Right atrium auricular region (tissue), 2 donors: ENCODE measurements around the gene KRTCAP3. TPM values are rescaled to one million over a fixed set of nuclear protein-coding genes. Genes with fewer than 3 reads are reported as not detected.
A peak's percentile ranks its signal among the peaks of the same experiment; 100 is the strongest.
"Not testable (repeated sequence)": the region's sequence is repeated elsewhere in the genome, so short reads cannot be mapped to it uniquely, and the experiment has no call there.

Experiments used
- DNase-seq: peaks from one replicate; pipeline ENCODE4 v3.0.0-alpha.2; 2019; ENCODE audit warnings: low spot score
- H3K27ac ChIP-seq, 2 donors: fragments of 200-600 bp; sonication (generic); 1 replicate in 1 of 2; 2 replicates in 1 of 2; pipeline ENCODE4 v1.5.1; 2016 to 2019
- H3K27me3 ChIP-seq, 2 donors: fragments of 200-600 bp; sonication (generic); one replicate each; pipeline versions ENCODE4 v1.5.1 to v1.6.0; 2017 to 2019
- H3K36me3 ChIP-seq: fragments of 200-600 bp; sonication (generic); one replicate; pipeline ENCODE4 v1.5.1; 2016
- H3K4me1 ChIP-seq, 2 donors: fragments of 200-600 bp; sonication (generic); one replicate each; pipeline versions ENCODE4 v1.5.1 to v1.6.0; 2017 to 2019
- H3K4me3 ChIP-seq, 2 donors: fragments of 200-600 bp; sonication (generic); 1 replicate in 1 of 2; 2 replicates in 1 of 2; pipeline ENCODE4 v1.5.1; 2017 to 2019; ENCODE audit warnings: mild to moderate bottlenecking in 1 of 2, moderate library complexity in 1 of 2
- H3K9me3 ChIP-seq, 2 donors: fragments of 200-600 bp; sonication (generic); one replicate each; pipeline ENCODE4 v1.5.1; 2019
- total RNA-seq, 2 donors: library from RNA; depleted of rRNA; stranded (reverse); fragments of >200 nt; gene quantifications; one replicate each; pipeline ENCODE4 v1.1.0, GENCODE V29; 2016
- TF ChIP-seq, protein P1 (sequence below), 2 donors: fragments of 200-600 bp; sonication (generic); IDR thresholded peaks; one replicate each; pipeline ENCODE4 v1.5.1; 2019; ENCODE audit warnings: antibody characterized with exemption in 2 of 2

Gene KRTCAP3
- total RNA-seq, 2 donors from 2014 or later: 1.2 TPM; not detected in 1

DNA sequence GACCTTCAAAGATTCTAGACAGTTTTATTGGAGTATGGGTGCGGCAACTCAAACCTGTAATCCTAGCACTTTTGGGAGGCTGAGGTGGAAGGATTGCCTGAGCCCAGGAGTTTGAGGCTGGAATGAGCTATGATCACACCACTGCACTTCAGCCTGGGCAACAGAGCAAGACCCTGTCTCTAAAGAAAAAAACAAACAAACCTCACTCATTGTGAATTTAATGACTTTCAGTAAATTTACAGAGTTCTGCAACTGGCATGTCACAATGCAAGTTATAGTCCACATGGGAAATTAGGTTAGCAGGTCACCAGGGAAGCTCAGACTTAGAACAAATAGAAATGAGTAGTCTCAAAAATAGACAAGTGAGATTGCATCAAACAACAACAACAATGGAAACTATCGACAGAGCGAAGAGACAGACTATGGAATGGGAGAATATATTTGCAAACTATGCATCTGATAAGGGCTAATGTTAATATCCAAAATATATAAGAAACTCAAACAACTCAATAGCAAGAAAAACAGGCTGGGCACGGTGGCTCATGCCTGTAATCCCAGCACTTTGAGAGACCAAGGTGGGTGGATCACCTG lies 20.4 kb upstream of the KRTCAP3 start:
- no peaks in the 10 kb centered on the region for H3K9me3 ChIP-seq
- H3K4me1 ChIP-seq: no peaks in the 10 kb centered on the region
- H3K27me3 ChIP-seq: no peaks in the 10 kb centered on the region
- TF ChIP-seq, protein P1, sequence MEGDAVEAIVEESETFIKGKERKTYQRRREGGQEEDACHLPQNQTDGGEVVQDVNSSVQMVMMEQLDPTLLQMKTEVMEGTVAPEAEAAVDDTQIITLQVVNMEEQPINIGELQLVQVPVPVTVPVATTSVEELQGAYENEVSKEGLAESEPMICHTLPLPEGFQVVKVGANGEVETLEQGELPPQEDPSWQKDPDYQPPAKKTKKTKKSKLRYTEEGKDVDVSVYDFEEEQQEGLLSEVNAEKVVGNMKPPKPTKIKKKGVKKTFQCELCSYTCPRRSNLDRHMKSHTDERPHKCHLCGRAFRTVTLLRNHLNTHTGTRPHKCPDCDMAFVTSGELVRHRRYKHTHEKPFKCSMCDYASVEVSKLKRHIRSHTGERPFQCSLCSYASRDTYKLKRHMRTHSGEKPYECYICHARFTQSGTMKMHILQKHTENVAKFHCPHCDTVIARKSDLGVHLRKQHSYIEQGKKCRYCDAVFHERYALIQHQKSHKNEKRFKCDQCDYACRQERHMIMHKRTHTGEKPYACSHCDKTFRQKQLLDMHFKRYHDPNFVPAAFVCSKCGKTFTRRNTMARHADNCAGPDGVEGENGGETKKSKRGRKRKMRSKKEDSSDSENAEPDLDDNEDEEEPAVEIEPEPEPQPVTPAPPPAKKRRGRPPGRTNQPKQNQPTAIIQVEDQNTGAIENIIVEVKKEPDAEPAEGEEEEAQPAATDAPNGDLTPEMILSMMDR (IDR thresholded peaks at IDR 0.05): no peak
- no peak overlapping the region for H3K27ac ChIP-seq
- no peaks in the 10 kb centered on the region for H3K36me3 ChIP-seq
- H3K4me3 ChIP-seq: no peak overlapping the region
- no peak for DNase-seq

- H3K4me1 ChIP-seq: no peaks in the 10 kb centered on the region
- TF ChIP-seq, protein P1 (IDR thresholded peaks at IDR 0.05): no peak
- H3K27me3 ChIP-seq: no peaks in the 10 kb centered on the region
- no peak for DNase-seq
- H3K9me3 ChIP-seq: no peaks in the 10 kb centered on the region
- no peak overlapping the region for H3K27ac ChIP-seq
- no peaks in the 10 kb centered on the region for H3K36me3 ChIP-seq
- no peak overlapping the region for H3K4me3 ChIP-seq
Measured at GRCh38 chr2:27422958-27423357, 19.2 kb upstream of the KRTCAP3 start.

- H3K36me3 ChIP-seq, H3K27me3 ChIP-seq, H3K4me1 ChIP-seq, DNase-seq, H3K9me3 ChIP-seq, H3K27ac ChIP-seq, H3K4me3 ChIP-seq: not testable (repeated sequence)
Measured at GRCh38 chr2:27425039-27425438, 17.1 kb upstream of the KRTCAP3 start.

GRCh38 chr2:27427863-27428212 lies 14.3 kb upstream of the KRTCAP3 start:
- Histone ChIP-seq H3K4me1 (peaks cover 0 to 36% of the 10 kb centered on the region in 2 donors), H3K4me3 (peak overlapping the region; percentile 98 to 99), H3K9me3 (no peaks in the 10 kb centered on the region), H3K36me3 (no peaks in the 10 kb centered on the region), H3K27ac (peak overlapping the region; percentile 99), H3K27me3 (no peaks in the 10 kb centered on the region)
- TF ChIP-seq, protein P1 (IDR thresholded peaks at IDR 0.05): no peak
- DNase-seq: no peak

DNA sequence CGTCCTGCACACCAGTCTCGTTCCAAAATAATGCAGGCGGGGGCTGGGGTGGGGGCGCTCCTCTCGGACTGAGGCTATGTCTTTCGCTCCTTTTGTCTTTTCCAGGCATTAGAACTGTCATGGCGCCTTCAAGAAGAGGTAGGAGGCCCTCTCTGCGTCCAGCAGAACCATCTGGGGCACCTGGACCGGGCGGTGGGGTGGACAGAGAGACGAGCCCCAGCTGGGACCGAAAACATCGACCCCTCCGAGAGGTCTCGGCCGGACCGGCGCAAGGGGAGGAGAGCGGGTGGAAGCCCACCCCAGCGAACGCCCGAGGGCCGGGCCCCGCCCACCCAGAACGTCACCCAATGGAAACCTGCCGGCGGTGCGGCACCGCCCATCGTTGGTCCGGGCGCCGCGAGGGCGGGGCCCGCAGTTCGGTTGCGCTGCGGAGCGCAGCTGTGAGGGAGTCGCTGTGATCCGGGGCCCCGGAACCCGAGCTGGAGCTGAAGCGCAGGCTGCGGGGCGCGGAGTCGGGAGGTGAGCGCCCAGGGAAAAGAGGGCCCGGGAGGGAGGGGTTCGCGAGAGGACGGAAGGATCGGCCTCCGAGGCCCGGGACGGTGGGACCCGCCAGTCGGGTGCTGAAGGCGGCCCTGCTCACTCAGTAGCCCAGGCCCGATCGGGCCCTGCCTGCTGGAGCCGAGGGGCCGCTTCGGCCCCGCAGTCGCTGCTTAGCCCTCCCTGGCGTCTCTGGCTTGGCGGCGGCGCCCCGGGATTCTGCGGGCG lies 13.8 kb upstream of the KRTCAP3 start, which contains the start of gene NRBP1:
TSS of gene NRBP1 (plus strand) at position 419 of the 765 bp plus-strand sequence. CDS start 4,643 bp downstream, outside the sequence.
- DNase-seq: peak; percentile 90
- TF ChIP-seq, protein P1 (IDR thresholded peaks at IDR 0.05): peak in 1 of 2 donors; percentile 26
- Histone ChIP-seq H3K4me3 (peak within 1 kb of the TSS; percentile 98 to 99), H3K27ac (peak within 1 kb of the TSS; percentile 99), H3K9me3 (no peaks in the 10 kb centered on the region), H3K4me1 (peaks cover 0 to 40% of the 10 kb centered on the region in 2 donors), H3K27me3 (no peaks in the 10 kb centered on the region), H3K36me3 (peaks cover 4% of the 10 kb centered on the region)

DNA sequence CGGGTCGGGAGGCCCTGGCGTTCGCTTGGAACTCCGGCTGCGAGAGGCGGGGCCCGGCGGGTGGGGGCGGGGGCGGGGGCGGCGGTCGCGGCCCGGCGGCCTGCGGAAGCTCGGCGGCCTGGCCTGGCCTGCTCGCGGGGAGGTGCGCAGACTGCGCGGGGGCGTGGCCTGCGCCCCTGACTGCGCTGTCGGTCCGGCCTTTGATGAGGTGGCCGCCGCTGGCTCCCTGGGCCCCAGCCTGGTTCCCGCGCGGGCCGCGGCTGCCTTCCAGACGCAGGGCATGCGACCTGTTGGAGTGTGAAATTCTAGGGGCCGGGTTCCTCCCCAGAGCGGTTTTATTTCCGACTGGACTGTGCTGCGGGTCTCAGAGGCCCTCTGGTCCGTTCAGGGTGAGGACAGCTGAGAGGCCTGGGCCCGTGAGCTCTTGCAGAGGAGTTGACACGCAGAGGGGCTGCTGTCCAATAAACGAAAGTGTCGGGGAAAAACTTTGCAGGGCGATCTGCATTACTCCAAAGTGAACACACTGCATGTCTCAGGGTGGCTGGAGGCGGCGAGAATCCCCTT lies 13.1 kb upstream of the KRTCAP3 start:
- Histone ChIP-seq H3K27ac (peak overlapping the region; percentile 99), H3K27me3 (no peaks in the 10 kb centered on the region), H3K36me3 (peaks cover 11% of the 10 kb centered on the region), H3K4me1 (peaks cover 0 to 40% of the 10 kb centered on the region in 2 donors), H3K9me3 (no peaks in the 10 kb centered on the region), H3K4me3 (peak overlapping the region; percentile 98 to 99)
- peak; percentile 76 for DNase-seq
- TF ChIP-seq, protein P1 (IDR thresholded peaks at IDR 0.05): no peak
